Activated T-helper 1 cell treated with anti-CD3 and anti-CD28 coated beads, Interleukin-2, amount 50 U/mL, for 16 hours (primary cell): ENCODE measurements around the gene B3GNT9.

Experiments used
- DNase-seq, 2 donors: peaks; one replicate each; pipeline ENCODE4 v3.0.0-alpha.2; 2020; ENCODE audit warnings: low read depth in 1 of 2, low spot score in 1 of 2

The B3GNT9 gene, protein sequence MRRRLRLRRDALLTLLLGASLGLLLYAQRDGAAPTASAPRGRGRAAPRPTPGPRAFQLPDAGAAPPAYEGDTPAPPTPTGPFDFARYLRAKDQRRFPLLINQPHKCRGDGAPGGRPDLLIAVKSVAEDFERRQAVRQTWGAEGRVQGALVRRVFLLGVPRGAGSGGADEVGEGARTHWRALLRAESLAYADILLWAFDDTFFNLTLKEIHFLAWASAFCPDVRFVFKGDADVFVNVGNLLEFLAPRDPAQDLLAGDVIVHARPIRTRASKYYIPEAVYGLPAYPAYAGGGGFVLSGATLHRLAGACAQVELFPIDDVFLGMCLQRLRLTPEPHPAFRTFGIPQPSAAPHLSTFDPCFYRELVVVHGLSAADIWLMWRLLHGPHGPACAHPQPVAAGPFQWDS

GRCh38 chr16:67150833-67151396 lies at the start of gene B3GNT9:
Gene B3GNT9, minus strand, starts transcription at chr16:67150998. Its CDS starts 513 bp downstream, at chr16:67150485.
- no peak for DNase-seq

DNA sequence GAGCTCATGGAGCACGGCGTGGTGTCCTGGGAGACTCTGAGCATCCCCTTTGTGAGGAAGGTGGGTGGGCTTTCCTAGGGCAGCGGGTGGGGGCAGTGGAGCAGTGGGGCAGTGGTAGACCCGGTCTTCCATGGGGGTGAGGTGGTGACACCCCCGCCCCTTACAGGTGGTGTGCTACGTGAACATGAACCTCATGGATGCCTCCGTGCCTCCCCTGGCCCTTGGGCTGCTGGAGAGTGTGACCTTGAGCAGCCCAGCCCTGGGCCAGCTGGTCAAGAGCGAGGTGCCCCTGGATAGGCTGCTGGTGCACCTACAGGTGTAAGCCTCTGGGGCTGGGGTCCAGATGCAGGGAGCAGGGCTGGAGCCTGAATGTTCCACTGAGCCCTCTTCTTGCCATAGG lies 49.7 kb upstream of the B3GNT9 start:
- DNase-seq = no peak

DNA sequence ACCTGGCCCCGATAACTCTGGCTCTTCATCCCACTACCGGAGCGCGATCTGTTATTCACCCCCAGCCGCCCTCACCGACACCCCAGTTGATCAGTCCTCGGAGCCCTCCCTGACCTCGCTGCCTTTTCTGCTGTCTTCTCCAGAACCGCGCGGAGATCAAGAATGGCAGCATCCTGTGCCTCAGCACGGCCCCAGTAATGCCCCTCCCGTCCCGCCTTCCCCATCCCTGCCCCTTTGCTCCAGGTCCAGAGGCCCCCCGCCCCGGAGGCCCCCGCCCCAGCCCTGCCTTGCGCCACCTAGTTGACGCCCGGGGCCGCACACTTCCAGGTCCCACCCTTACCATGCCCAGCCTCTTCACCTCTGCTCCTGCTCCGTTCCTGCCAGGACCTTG lies 49.0 kb upstream of the B3GNT9 start:
- no peak for DNase-seq

GRCh38 chr16:67199011-67199807 lies 48.4 kb upstream of the B3GNT9 start, which contains the start of gene ELMO3:
Gene ELMO3, plus strand, starts transcription at chr16:67199131. Its CDS starts 196 bp downstream, at chr16:67199327.
- no peak for DNase-seq

GRCh38 chr16:67198238-67198734 lies 47.5 kb upstream of the B3GNT9 start:
- DNase-seq = no peak

GRCh38 chr16:67197704-67198103 lies 46.9 kb upstream of the B3GNT9 start:
- DNase-seq = no peak

DNA sequence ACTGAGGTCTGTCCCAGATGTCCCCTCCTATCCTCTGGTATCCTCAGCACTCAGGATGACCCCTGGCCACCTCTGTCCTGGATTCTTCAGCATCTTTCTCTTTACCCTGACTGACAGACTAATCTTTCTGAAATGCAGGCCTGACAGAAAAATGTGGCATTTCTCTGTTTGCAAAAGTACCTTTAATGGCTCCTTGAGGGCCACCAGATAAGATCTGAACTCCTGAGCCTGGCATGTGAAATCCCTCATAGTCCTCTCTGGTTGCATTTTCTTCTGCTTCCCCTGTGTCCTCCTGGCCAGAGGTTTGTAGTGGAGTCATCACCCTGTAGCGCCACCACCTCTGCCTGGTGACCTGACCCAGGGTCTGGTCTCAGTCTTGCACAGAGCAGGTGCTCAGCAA lies 46.1 kb upstream of the B3GNT9 start:
- DNase-seq = no peak

- no peak for DNase-seq
These were observed 44.9 kb upstream of the B3GNT9 start for GRCh38 chr16:67195676-67196075.

GRCh38 chr16:67194260-67194659 lies 43.5 kb upstream of the B3GNT9 start:
- DNase-seq = no peak

- no peak for DNase-seq
These were observed 42.7 kb upstream of the B3GNT9 start for GRCh38 chr16:67193536-67193935.

GRCh38 chr16:67192781-67193361 lies 42.1 kb upstream of the B3GNT9 start:
- DNase-seq = no peak

DNA sequence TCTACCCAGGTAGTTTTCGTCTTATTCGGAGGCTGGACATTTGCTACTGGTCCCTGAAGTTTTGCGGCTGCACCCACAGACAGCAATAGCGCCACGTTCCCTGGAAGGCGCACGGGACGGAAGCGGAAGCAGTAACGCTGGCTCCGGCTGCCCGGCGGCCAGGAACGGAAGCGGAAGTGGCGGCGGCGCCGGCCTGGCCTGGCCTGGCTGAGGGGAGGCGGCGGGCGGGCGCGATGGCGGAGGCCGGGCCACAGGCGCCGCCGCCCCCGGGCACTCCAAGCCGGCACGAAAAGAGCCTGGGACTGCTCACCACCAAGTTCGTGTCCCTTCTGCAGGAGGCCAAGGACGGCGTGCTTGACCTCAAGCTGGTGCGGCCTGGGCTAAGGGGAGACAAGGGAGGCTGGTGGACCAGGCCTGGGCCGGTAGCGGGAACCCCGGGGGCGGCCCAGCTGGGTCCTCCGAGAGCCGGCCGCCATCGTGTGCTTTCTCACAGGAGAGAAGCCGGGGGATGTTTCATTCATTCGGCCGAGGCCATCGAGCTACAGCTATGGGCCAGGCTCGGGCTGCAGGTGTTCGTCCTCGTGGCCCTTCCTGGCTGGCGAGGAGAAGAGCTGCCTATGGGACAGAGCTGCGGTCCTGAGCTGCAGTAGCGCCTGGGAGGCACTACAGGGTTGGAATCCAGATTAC lies 41.3 kb upstream of the B3GNT9 start, which contains the start of gene E2F4:
Gene E2F4, plus strand, starts transcription at position 161 of the 687 bp plus-strand sequence. Its CDS starts 73 bp downstream, at position 234.
- DNase-seq = peak; percentile 70 to 79

DNA sequence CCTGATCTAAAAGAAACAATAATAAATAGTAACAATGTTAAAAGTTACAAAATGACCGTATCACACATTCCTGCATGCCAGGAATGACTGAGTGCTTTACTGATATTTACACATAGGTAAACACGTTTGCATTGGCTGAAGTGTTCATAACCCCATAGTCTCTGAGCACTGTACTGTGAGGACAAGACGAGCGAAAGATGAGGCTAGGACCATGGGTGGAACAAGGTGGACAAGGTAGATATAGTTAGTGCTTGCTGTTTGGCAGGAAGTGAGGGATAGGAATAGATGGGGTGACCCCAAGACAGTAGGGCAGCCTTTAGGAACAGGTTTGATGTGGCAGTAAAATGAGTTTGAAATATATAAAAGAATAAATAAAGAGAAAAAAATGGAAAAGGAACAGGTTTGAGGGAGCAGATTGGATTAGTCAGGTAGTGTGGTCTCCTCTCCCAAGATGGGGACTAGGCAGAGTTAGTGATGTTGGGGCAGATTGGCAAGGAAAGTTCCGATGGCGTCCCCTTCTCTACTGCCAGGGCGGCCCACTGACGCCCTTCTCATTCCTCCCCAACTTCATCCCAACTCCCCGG lies 40.7 kb upstream of the B3GNT9 start:
- DNase-seq = no peak

GRCh38 chr16:67190448-67191399 lies 39.9 kb upstream of the B3GNT9 start:
- no peak for DNase-seq

GRCh38 chr16:67190041-67190440 lies 39.2 kb upstream of the B3GNT9 start, which contains the start of gene EXOC3L1:
Gene EXOC3L1, minus strand, starts transcription at chr16:67190136. Its CDS starts 460 bp downstream, at chr16:67189676.
- no peak for DNase-seq

- no peak for DNase-seq
These were observed 38.0 kb upstream of the B3GNT9 start for GRCh38 chr16:67188798-67189197.

DNA sequence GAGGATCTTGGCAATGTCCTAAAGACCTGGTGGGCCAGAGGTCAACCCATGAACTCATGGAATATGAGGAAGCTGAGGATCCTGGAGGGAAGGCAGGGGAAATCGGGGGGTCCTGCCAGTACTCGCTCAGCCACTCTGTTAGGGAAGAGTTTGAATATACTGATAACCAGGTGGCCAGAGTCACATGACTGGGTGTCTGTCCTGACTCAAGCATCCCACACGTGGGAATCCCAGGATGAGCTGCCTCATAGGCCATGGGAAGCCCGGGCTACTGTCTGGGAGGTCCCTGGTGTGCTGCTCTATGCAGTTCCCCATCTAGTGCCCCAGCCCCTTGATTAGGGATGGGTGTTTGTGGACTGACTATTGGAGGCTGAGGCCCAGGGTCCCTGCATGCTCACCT lies 37.5 kb upstream of the B3GNT9 start:
- DNase-seq = no peak

GRCh38 chr16:67187175-67187890 lies 36.5 kb upstream of the B3GNT9 start:
- DNase-seq = no peak
